NCI-H82 treated with DMSO at 0.1 percent for 48 hours (cell line): ENCODE data around the gene FAM78B.

ENCODE experiments used
- DNase-seq: peaks from one replicate; lab custom pipeline; 2025; ENCODE audit not compliant: unreplicated experiment; lab: John Stamatoyannopoulos, UW

Gene FAM78B

DNA sequence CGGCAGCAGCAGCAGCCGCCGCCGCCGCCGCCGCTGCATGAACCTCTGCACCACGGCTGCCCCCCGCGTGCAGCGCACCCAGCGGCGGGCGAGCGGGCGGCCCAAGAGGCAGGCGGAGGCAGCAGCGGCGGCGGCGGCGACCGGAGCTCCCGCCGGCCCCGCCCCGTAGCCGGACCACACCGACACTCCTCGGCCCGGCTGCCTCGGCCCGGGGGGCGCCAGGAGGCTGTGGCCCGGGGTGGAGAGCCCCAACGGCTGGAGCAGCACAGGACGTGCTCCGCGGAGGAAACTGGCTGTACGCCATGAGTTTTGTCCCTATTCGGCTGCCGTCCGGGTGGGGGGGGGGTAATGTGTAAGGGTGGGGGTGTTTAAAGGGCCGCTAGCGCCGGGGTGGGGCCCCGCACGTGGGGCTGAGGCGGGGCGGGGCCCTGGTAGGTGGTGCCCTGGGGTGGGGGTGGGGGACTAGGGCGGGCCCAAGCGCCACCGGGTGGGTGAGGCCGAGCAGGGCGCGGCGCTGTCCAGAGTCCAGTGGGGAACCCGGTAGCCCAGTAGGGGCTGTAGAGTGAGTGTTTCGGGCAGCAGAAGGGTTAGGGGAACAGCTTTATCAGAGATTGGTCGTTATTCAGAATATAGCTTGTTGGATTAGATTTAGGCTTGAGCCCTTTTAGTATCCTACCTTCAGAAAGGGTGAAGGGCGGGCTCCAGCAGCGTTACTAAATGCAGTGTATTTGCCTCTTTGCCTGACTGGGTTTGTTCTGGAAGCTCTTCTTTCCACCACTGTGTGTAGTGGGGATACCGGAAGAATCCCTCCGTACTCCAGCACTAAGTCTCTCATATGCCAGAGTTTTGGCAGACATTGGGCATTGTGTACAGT is at the start of gene FAM78B:
Gene FAM78B, minus strand, starts transcription at position 304 of the 874 bp plus-strand sequence. CDS start 753 bp downstream, outside the sequence.
- DNase-seq, result peak; percentile 76

- no peak for DNase-seq
Measured at GRCh38 chr1:166202546-166202945, 35.7 kb upstream of the FAM78B start.

GRCh38 chr1:166200743-166201142 is 33.9 kb upstream of the FAM78B start:
- DNase-seq, result no peak

GRCh38 chr1:166197597-166197996 is 30.8 kb upstream of the FAM78B start:
- no peak for DNase-seq

GRCh38 chr1:166197141-166197540 is 30.3 kb upstream of the FAM78B start:
- DNase-seq, result no peak

DNA sequence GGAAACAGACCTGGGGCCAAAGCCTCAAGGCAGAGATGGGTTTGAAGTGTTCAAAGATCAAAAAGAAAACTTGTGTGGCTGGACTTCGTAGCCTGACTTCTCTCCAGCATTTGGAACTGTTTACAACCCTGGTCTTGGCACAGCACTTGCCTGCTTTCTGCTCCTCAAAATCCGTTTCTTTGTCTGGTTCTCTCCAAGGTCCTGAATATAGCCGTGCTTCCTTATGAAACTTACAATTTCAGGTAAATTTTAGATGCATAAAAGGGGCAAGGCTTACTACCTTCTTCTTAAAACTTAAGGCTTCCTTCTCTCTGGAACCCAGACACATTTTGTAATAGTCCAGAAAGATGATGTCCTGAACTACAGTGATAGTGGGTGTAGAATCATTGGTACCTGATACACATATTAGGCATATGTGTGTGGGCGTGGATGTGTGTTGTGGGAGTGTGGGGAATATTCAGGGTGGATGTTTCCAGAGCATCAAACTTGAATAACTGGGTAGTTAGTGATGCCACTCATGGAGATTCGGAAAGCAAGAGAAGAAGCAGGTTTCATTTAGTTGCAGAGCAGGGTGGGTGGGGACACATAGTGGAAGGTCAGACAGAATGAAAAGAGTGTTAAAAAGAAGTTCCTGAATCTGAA is 26.4 kb upstream of the FAM78B start:
- DNase-seq, result no peak

DNA sequence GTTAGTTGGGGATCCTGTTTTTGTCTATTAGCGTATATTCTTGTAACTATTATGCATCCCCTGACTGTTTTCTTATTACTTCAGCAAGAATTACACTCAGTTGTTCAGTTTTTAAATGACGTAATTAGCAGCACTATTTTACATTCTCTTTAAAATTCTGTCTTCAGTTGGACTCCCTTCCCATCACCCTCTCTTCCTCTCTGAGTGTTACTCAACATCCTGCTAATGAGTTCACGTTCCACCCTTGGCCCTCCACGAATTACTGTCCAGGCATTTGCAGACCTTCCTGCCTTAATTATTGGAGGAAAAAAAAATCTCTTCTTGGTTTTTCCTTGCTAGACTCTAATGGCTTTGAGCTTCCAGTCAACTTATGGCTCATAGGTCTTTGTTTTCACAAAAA is 23.6 kb upstream of the FAM78B start:
- no peak for DNase-seq

GRCh38 chr1:166189126-166189525 is 22.3 kb upstream of the FAM78B start:
- no peak for DNase-seq

- no peak for DNase-seq
Measured at GRCh38 chr1:166185526-166185925, 18.7 kb upstream of the FAM78B start.

DNA sequence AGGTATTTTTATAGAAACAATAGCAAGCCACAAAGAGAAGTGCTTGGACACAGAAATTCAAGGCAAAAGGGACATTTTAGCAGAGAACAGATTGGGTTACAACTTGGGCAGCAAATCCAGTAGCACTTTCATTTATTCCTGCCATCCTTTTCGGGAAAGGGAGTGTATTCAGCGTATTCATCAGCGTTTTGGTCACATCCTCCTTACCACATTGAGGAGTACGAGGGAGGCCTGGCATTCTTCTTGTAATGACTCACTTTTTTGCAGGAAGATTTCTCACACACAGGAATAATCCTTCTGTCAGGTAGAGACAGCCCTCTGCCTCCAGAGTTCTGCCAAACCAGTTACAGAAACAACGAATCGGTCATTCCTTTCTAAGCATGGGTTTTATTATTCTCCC is 18.1 kb upstream of the FAM78B start:
- DNase-seq, result no peak

DNA sequence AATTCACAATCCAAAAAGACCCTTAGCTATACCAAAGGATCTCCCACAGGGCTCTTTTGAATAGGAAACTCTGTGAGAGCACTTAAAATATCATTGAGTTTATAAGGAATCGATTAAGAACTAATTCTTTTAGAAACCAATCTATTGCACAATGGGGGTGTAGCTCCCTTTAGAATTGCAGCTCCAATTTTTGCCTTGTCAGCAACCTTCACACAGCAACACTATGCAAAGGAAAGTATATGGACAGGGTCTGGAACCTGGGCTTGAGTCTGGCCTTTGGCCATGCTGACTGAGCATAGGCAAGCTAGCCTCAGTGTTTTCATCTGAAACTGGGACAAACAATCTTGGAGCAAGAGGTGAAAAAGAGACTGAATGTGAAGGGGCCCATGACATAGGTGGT is 17.2 kb upstream of the FAM78B start:
- no peak for DNase-seq

DNA sequence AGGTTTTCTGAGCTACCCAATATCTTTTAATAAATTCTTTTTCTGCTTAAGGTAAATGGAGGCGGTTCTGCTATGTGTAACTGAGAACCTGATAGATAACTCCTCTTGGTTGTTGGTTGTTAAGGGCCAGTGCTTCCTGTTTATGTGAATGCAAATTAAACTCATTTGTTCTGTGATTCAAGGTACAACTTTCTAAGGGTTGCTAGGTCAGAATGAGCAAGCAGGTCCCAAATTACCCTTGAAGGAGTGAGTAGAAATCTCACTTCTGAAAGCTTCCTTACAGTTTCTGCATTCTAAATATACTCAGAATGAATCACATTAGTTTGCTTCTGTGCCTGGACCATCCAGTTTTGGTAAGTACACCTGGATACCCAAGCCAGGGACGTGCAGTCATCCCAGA is 15.5 kb upstream of the FAM78B start:
- DNase-seq, result no peak

- no peak for DNase-seq
Measured at GRCh38 chr1:166176416-166176815, 9.6 kb upstream of the FAM78B start.

DNA sequence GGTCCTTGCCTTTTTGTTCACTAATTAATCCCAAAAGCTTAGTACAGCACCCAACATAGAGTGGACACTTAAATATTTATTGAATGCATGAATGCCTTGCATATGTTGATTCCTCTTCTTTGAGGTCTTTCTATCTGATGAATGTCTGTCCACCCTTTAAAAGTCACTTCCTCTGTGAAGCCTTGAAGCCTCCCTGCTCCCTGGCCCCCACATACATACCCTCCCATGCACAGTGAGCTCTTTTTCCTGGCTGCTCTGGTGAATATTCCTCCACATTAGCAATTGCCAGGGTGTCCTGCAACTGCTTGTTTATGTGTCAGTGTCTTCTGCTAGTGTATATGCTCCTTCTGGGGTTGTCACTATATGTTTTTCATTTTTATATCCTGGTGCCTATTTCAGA is 8.2 kb upstream of the FAM78B start:
- DNase-seq, result no peak

DNA sequence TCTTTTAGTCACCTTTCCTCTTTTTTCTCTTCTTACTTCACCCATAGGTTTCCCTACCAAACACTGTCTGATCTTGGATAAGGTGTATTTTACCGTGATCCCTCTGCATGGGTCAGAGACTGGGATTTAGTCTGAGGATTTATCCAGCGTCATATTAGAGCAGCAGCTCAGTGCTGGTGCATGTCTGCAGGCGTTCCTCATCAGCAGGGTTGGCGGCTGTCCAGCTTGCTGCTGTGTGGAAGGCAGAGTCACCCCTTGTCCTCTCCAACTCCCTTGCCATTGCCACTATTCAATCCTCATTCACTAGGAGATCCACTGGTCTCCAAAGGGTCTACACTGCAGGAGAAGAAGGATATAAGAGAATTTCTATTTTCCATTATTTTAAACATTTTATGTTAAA is 7.3 kb upstream of the FAM78B start:
- DNase-seq, result peak; percentile 44

GRCh38 chr1:166172106-166172505 is 5.3 kb upstream of the FAM78B start:
- DNase-seq, result no peak

DNA sequence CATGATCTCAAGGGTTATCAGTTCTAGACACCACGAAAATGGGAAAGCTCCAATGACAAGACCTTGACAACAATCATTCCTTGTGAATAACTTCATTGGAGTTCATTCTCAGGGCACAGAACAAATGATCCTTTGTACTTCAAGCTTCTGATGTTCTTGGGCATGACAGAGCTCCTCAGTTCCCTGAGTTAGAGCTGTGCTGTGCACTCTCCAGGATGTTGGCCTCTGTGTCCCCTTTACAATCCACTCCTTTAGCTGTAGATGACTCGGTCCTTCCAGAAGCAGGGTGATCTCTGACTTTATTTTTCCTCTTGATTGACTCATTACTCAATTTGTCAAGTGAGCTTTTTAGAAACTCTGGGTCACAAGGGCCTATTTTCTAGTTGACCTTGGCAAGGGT is 3.9 kb upstream of the FAM78B start:
- no peak for DNase-seq

DNA sequence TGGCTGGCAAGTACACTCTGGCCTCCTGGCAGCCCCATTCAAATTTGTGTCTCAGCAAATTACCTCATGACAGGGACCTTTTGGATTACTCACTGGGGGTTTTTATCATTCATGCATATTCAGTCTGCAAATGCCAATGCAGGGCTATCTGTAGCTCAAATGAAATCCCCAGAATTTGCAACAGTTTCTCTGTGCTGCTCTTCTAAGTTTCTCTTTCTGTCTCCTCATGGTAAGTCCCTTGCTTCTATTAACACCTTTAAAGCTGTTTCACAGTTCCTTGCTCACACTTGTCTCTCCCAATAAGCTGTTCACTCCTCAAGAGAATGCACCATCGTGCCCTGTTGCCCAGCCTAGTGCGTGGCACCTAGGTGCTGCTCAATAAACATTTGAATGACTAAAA is 3.3 kb upstream of the FAM78B start:
- DNase-seq, result no peak

DNA sequence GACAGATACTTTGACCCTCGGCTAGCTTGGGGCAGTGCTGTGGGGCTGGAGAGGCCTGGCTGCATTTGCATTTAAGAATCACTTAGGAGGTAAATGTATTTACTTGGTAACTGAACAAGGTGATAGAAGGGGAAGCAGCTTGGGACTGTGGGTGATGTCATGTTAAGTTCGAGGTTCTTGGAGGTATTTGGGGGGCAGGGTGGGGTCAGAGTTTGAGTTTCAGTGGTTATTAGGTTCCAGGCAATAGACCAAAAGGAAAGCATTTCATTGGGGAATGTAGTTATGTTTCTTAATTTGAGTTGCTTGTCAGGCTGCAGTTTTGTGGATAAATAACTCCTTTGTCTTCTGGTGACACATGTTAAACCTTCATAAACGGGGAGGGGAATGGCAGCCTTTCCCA is 2.4 kb upstream of the FAM78B start:
- no peak for DNase-seq

GRCh38 chr1:166167572-166167925 is 748 bp upstream of the FAM78B start:
- no peak for DNase-seq

DNA sequence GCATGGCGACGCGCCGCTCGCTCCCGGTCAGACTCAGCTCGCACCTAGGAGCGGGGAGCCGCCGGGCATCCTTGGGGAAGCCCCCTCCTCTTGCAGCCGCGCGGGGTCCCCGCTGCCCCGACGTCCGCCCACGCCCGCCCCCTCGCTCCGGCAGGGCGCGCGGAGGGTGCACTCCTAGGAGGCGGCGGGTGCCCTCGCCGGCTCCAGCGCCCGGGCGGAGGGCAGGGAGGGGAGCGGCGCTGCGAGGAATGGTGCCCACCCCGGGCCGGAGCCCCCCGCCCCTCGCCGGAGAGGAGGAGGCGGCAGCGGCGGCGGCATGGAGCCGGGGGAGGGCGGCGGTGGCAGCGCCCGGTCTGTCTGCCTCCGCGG is 488 bp downstream of the FAM78B start:
- no peak for DNase-seq

DNA sequence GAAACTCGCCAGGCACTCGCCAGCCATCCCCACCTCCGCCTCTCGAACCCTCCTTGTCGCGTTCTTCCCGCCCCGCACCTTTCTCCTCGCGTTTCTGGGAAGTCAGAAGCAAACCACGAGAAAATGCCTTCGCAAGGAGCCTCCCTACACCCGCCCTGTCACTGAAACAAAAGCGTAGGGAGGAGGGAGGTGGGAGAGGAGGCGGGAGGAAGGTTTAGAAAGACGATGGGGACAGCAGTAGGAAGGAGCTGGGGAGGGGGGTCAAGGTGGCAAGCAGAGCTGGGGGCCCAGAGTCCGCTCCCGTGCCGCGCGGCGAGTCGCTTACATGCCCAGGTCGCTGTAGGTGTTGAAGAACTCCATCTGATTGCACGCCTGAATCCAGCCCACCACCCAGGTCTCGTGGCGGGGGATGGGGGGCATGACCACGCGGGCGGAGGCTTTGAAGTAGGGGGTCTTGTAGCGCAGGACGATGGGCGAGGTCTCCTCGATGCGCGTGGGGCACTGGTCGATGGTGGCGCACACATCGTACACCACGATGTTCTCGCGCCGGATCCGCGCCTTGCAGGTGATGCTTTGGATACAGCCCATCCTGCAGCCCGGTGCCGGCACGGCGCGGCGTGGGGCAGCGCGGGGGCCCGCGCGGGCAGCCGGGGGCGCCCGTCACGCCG is 1.0 kb downstream of the FAM78B start:
- DNase-seq, result peak; percentile 22
